ENCODE measurements around the gene ANG. TPM values are rescaled to one million over a fixed set of nuclear protein-coding genes. Genes with fewer than 3 reads are reported as not detected.

The ANG gene
- total and polyA plus RNA-seq, 10 of the 15 experiments (the other 5 are each of a cell fraction or from before 2014, with no cell fraction given): 1.0 to 5.9 (median 2.2) TPM

- WGBS (ENCODE audit: insufficient coverage, insufficient replicate concordance, low lambda C conversion rate, missing lambda C conversion rate): 48% methylated on average over 4 of the region's 4 CpGs
- no peaks in the 10 kb centered on the region for H4K20me1 ChIP-seq (ENCODE audit: control insufficient read depth, insufficient read depth)
- no peak for FAIRE-seq
- ChIA-PET POLR2A (no interaction called here), RAD21 (ENCODE audit: unreplicated experiment) (interaction anchor here (0.6 kb wide), 1 partner anchor 19 kb away, joined by 3 read pairs; no protein-coding TSS in a partner anchor), CTCF (interaction anchor here (0.6 to 1.2 kb wide), 3 partner anchors 16 to 143 kb away, joined by 3 to 4 read pairs (median 3); no protein-coding TSS in a partner anchor), SMC1A (ENCODE audit: uncharacterized antibody, unreplicated experiment) (no interaction called here)
- H3K79me2 ChIP-seq (ENCODE audit: control insufficient read depth, insufficient read depth, low read length): no peaks in the 10 kb centered on the region
- no peak overlapping the region for H3K9ac ChIP-seq (ENCODE audit: control insufficient read depth, insufficient read depth, low read length)
- no peak overlapping the region for H3K27ac ChIP-seq (ENCODE audit: control insufficient read depth, insufficient read depth)
- BruUV-seq (replicated peaks): no TSS peak
- no peaks in the 10 kb centered on the region for H3K36me3 ChIP-seq (ENCODE audit: control insufficient read depth in 2 of 2, insufficient read depth in 2 of 2, low read length in 1 of 2)
- no peak overlapping the region for H3K4me2 ChIP-seq (ENCODE audit: control insufficient read depth, insufficient read depth)
- H3K9me3 ChIP-seq (replicated peaks; ENCODE audit: control insufficient read depth, insufficient read depth, low read length): no peaks in the 10 kb centered on the region; the same call in 2 of the 3 replicates
- no peak overlapping the region for H3K4me3 ChIP-seq
- DNase-seq (ENCODE audit: low read depth, low spot score): no peak
- ATAC-seq: no peak
- H3K4me1 ChIP-seq (ENCODE audit: control insufficient read depth, insufficient read depth, low read length): no peaks in the 10 kb centered on the region; the same call in 1 of the 2 replicates
- intact Hi-C loops (cut with micrococcal nuclease; ENCODE audit: unreplicated experiment) (no loop called here), in situ Hi-C loops (cut with MboI) (no loop called here)
- no peaks in the 10 kb centered on the region for H3K27me3 ChIP-seq (replicated peaks in 1 of 2; ENCODE audit: control insufficient read depth in 2 of 2, insufficient read depth in 2 of 2, low read length in 1 of 2)
- TF ChIP-seq NFYA (IDR thresholded peaks at IDR 0.05; ENCODE audit: borderline replicate concordance, low read depth, low read length): no peak
- TF ChIP-seq NFXL1 (IDR thresholded peaks at IDR 0.05; ENCODE audit: borderline replicate concordance): no peak
- no peak for TF ChIP-seq ZBED1 (IDR thresholded peaks at IDR 0.05; ENCODE audit: borderline replicate concordance)
- no peak for TF ChIP-seq POLR2A (IDR thresholded peaks at IDR 0.05; ENCODE audit: low read depth, low read length)
- TF ChIP-seq RUNX3 (IDR thresholded peaks at IDR 0.05; ENCODE audit: low read length): no peak
- TF ChIP-seq SMC3 (IDR thresholded peaks at IDR 0.05; ENCODE audit: borderline replicate concordance, low read length): no peak
- TF ChIP-seq TCF7 (IDR thresholded peaks at IDR 0.05; ENCODE audit: borderline replicate concordance): no peak
- TF ChIP-seq STAT3 (IDR thresholded peaks at IDR 0.05; ENCODE audit: low read depth, low read length): no peak
- no peak for TF ChIP-seq ZBTB33 (IDR thresholded peaks at IDR 0.05)
- TF ChIP-seq IRF5 (IDR thresholded peaks at IDR 0.05; ENCODE audit: borderline replicate concordance): no peak
- no peak overlapping the region for H2AFZ ChIP-seq (ENCODE audit: control insufficient read depth, low read depth, low read length)
Observed at GRCh38 chr14:20714593-20715250, 26.2 kb downstream of the ANG start.
